Measurements from ENCODE around the gene PIEZO1.

PIEZO1 gene

DNA sequence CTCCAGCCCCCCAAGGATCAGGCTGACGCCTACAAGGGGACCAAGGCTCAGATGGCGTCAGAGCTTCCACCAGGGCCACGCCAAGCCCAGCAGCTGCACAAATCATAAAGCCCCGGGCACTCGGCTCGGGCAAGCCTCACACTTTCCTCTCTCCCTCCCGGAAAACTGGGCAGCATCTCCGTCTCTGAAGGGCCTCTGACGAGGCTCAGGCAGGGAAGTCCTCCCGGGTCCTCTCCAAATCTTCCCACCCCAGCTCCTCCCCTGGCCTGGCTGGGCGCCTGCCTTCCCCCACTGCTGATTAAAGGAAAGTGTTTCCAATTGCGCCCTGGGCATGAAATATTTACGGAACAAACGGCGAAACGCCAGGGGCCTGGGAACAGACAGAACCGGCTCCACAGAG is 38.5 kb downstream of the PIEZO1 start:
- TF ChIP-seq, protein P1, sequence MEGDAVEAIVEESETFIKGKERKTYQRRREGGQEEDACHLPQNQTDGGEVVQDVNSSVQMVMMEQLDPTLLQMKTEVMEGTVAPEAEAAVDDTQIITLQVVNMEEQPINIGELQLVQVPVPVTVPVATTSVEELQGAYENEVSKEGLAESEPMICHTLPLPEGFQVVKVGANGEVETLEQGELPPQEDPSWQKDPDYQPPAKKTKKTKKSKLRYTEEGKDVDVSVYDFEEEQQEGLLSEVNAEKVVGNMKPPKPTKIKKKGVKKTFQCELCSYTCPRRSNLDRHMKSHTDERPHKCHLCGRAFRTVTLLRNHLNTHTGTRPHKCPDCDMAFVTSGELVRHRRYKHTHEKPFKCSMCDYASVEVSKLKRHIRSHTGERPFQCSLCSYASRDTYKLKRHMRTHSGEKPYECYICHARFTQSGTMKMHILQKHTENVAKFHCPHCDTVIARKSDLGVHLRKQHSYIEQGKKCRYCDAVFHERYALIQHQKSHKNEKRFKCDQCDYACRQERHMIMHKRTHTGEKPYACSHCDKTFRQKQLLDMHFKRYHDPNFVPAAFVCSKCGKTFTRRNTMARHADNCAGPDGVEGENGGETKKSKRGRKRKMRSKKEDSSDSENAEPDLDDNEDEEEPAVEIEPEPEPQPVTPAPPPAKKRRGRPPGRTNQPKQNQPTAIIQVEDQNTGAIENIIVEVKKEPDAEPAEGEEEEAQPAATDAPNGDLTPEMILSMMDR (IDR thresholded peaks at IDR 0.05) = no peak
- no peak for TF ChIP-seq ZFX (IDR thresholded peaks at IDR 0.05; ENCODE audit: borderline replicate concordance)
- H3K27ac ChIP-seq = 0 out of 2 replicates have a peak overlapping the region, but pooled peaks have one; percentile 12

DNA sequence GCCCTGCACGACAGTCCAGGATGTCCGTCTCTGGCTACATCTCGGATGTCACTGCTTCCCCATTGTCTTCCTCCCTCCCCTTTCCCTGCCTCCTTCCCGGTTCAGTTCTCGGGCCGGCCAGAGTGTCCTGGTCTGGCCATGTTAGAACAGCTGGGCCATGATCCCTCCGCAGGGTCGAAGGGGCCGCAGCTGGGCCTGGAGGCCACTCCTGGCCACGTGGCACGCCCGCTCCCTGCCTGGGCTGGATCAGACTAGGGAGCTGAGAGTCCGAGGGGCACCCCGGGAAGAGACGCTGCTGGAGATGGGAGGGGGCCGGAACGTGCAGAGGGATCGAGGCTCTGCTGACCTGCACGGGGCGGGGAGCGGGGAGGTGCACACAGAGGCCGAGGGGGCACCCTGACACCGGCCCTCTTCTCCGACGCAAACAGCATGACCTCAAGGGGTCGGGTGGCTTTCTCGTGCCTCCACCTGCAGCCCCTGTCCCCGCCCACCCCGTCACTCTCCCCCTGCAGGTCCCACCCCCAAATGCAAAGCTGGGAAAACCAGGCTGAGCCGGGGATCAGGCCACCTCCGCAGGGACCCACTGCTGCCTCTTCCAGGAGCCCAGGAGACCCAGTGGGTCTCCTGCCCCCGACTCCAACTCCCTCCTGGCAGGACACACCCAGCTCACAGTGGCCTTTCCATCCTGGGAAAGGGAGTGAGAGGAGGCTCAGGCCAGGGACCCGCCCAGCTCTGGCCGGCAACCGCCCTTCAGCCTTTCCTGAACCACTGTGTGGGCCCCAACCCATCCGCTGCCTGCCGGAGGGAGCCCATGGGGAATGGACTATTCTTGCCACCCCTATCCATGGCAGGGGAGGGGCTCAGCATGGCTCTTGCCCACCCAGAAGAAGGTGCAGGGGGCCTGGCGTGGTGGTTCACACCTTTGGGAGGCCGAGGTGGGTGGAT is 40.2 kb downstream of the PIEZO1 start:
- 0 out of 2 replicates have a peak overlapping the region, but pooled peaks have one; percentile 22 for H3K27ac ChIP-seq
- TF ChIP-seq, protein P1 (IDR thresholded peaks at IDR 0.05) = no peak
- no peak for TF ChIP-seq ZFX (IDR thresholded peaks at IDR 0.05; ENCODE audit: borderline replicate concordance)

DNA sequence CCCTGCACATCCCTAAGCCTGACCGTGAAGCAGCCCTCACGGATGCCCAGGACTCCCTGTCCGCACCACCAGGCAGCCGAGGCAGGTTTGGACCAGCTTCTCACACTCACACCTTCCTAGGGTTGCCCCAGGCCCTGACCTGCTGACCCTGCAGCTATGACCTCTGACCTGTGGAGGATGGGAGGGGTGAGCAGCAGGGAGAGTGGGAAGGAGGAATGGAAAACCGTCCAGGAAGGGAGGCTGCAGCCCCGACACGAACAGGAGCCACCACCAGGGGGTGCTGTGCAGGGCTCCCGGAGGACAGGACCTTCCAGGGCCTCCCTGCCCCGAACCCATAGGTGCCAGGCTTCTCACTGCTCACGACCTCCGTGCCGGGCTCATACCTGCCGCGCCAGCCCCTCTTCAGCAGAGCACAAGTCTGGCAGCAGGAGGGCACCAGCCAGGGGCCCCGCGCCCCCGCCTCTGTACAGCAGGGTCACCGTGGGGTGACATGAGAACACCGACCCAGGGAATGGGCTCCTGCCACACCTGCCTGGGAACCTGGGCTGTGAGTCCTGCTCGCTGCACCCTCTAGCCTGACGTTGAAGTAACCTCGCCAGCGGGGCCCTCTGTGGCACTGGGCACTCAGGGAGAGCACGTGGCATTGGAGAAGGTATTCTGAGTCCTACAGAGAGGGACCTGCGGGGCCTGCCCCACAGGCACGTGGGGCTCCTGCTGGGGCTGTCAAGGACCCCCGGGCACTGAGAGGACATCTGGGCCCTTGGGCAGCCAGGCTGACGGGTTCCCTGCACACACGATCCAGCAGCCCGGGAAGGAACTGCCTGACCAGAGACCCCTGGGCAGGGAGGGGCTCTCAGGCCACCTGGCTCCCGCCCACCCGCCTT is 41.1 kb downstream of the PIEZO1 start:
- TF ChIP-seq ZFX (IDR thresholded peaks at IDR 0.05; ENCODE audit: borderline replicate concordance) = no peak
- TF ChIP-seq, protein P1 (IDR thresholded peaks at IDR 0.05) = peak; percentile 93
- peak overlapping the region; percentile 22; the same call in 1 of the 2 replicates for H3K27ac ChIP-seq

DNA sequence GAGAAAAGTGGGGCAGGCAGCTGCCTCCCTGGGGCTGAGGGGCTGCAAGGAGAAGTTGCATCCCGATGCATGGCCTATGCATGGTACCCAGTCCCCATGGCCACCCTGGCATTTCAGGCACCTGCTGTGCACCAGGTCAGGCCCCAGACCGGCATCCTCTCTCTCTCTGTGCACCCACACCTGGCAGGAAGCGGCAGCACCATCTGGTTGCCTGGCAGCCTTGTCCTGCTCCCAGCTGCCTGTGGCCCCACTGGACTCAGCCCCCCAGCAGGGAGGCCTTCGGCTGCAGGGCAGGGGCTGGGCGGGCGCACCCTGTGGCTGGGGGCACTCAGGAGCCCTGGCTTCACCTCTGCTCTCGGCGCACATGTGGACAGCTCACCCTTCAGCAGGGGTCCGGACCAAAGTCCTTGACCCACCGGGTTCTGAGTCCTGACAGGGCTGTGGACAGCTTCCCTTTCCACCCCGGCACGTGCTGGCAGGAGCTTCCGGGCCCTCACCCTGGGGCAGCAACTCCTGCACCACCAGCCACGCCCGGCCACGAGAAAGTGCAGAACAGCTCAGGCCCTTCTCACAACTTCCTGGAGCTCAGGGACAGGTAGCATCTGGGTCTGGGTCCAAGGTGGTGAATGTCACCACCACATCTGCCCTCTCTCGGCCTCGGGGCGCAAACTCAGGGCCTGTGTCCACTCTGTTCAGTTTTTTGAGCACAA is 42.0 kb downstream of the PIEZO1 start:
- H3K27ac ChIP-seq = 0 out of 2 replicates have a peak overlapping the region, but pooled peaks have one; percentile 22
- no peak for TF ChIP-seq ZFX (IDR thresholded peaks at IDR 0.05; ENCODE audit: borderline replicate concordance)
- TF ChIP-seq, protein P1 (IDR thresholded peaks at IDR 0.05) = no peak

DNA sequence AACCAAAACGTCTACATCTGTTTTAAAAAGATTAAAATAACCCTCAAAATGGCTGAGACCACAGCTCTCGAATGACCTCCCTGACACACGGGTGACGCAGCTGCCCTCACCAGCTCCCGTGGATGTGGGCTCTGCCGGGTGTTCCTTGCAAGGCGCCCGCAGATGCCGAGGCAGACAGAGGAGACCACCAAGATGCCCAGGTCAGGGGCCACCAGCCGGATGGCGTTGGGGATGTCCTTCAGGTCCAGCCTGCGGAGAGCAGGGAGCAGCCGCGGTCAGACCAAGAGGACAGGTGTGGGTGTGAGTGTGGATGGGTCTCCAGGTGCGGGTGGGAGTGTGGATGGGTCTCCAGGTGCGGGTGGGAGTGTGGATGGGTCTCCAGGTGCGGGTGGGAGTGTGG is 43.7 kb downstream of the PIEZO1 start:
- H3K27ac ChIP-seq = no peak overlapping the region

DNA sequence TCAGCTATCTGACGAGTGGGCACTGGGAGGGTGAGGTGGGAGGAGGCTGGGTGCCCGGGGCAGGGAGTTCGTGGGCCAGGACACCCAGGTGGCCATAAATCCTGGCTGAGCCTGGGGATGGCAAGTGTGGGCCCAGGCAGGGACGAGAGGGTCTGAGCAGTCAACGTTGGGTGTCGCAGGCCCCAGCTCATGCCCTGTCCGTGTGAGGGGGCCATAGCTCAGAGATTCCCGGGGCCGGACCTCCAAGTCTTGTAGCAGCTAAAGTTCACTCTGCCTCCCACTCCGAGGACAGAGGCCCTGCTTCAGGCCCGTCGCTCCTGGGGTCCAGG is 44.3 kb downstream of the PIEZO1 start:
- H3K27ac ChIP-seq = no peak overlapping the region
- TF ChIP-seq, protein P1 (IDR thresholded peaks at IDR 0.05) = no peak
- TF ChIP-seq ZFX (IDR thresholded peaks at IDR 0.05; ENCODE audit: borderline replicate concordance) = no peak

More for the DNA sequence above, 43.7 kb downstream of the PIEZO1 start:
- TF ChIP-seq, protein P1 (IDR thresholded peaks at IDR 0.05) = no peak
- TF ChIP-seq ZFX (IDR thresholded peaks at IDR 0.05; ENCODE audit: borderline replicate concordance) = no peak

Data from 22Rv1 (cell line).